GM12878 (cell line): Measurements from ENCODE around the gene SLC6A7. TPM values are rescaled to one million over a fixed set of nuclear protein-coding genes. Genes with fewer than 3 reads are reported as not detected.

Experiments used
- ATAC-seq: fragments of 200-7000 bp; cut with Tn5 transposase; 3 replicates; pipeline ENCODE4 v1.9.1; 2020; ENCODE audit warnings: mild to moderate bottlenecking, moderate library complexity
- BruUV-seq: library from RNA; stranded (reverse); fragments of 400-500 nt; replicated peaks from 2 replicates; lab custom pipeline; 2021; lab: Mats Ljungman, UMichigan
- CTCF ChIA-PET: fragments of 300-600 bp; sonication (Branson Sonifier 250); formaldehyde crosslinking; extraction: SDS; loops from one replicate; lab custom pipeline; 2021; ENCODE audit warnings: inconsistent platforms; lab: Yijun Ruan, JAX
- POLR2A ChIA-PET: fragments of 350-600 bp; formaldehyde crosslinking; extraction: SDS; loops from one replicate; lab custom pipeline; 2021; ENCODE audit warnings: inconsistent platforms; lab: Charles Lee
- RAD21 ChIA-PET: fragments of 300-600 bp; sonication (Branson Sonifier 250); formaldehyde crosslinking; loops from one replicate; lab custom pipeline; 2023; ENCODE audit warnings: antibody characterized with exemption; ENCODE audit not compliant: unreplicated experiment; lab: Charles Lee
- SMC1A ChIA-PET: fragments of 300-600 bp; sonication (Branson Sonifier 250); formaldehyde crosslinking; loops from one replicate; lab custom pipeline; 2023; ENCODE audit not compliant: unreplicated experiment, uncharacterized antibody; lab: Charles Lee
- DNase-seq: peaks from one replicate; pipeline ENCODE4 v3.0.0-alpha.2; 2011; ENCODE audit warnings: low read depth, low spot score
- FAIRE-seq: peaks from 3 replicates; lab custom pipeline; 2011; peaks lifted over from hg19 to GRCh38; lab: Jason Lieb, UNC
- H2AFZ ChIP-seq: 2 replicates; pipeline ENCODE4 v1.6.0; 2011; ENCODE audit warnings: low read depth, low read length, control low read depth; ENCODE audit not compliant: control insufficient read depth
- H3K27ac ChIP-seq: 2 replicates; pipeline ENCODE4 v1.5.1; 2011; ENCODE audit warnings: control low read depth; ENCODE audit not compliant: control insufficient read depth, insufficient read depth
- H3K27me3 ChIP-seq, 2 experiments: replicated peaks in 1 of 2; 2 replicates each; pipeline versions ENCODE4 v1.6.0 to v1.6.1; 2011; ENCODE audit warnings: low read length in 1 of 2; ENCODE audit not compliant: control insufficient read depth in 2 of 2, insufficient read depth in 2 of 2
- H3K36me3 ChIP-seq, 2 experiments: 2 replicates each; pipeline ENCODE4 v1.5.1; 2011; ENCODE audit warnings: low read length in 1 of 2; ENCODE audit not compliant: control insufficient read depth in 2 of 2, insufficient read depth in 2 of 2
- H3K4me1 ChIP-seq: 2 replicates; pipeline ENCODE4 v1.6.1; 2011; ENCODE audit warnings: mild to moderate bottlenecking, low read length, moderate library complexity, mixed read lengths; ENCODE audit not compliant: control insufficient read depth, insufficient read depth
- H3K4me2 ChIP-seq: 2 replicates; pipeline ENCODE4 v1.6.0; 2011; ENCODE audit warnings: control low read depth; ENCODE audit not compliant: control insufficient read depth, insufficient read depth
- H3K4me3 ChIP-seq: fragments of 200-600 bp; sonication (generic); 2 replicates; pipeline ENCODE4 v1.5.1; 2016
- H3K79me2 ChIP-seq: 2 replicates; pipeline ENCODE4 v1.6.0; 2011; ENCODE audit warnings: low read length; ENCODE audit not compliant: control insufficient read depth, insufficient read depth
- H3K9ac ChIP-seq: 2 replicates; pipeline ENCODE4 v1.8.0; 2011; ENCODE audit warnings: low read length, control low read depth, mixed read lengths; ENCODE audit not compliant: control insufficient read depth, insufficient read depth
- H3K9me3 ChIP-seq: replicated peaks from 3 replicates; pipeline ENCODE4 v1.5.1; 2011; ENCODE audit warnings: mild to moderate bottlenecking, low read length; ENCODE audit not compliant: control insufficient read depth, insufficient read depth
- H4K20me1 ChIP-seq: 2 replicates; pipeline ENCODE4 v1.6.0; 2011; ENCODE audit not compliant: control insufficient read depth, insufficient read depth
- ATF2 ChIP-seq: IDR thresholded peaks from 2 replicates; pipeline ENCODE4 v1.6.1; 2012; ENCODE audit warnings: low read length, inconsistent platforms
- GABPA ChIP-seq: IDR thresholded peaks from 2 replicates; pipeline ENCODE4 v1.6.1; 2014; ENCODE audit warnings: antibody characterized with exemption, low read depth, mild to moderate bottlenecking, inconsistent platforms
- IRF4 ChIP-seq: IDR thresholded peaks from 2 replicates; pipeline ENCODE4 v1.6.1; 2011; ENCODE audit warnings: low read depth, low read length
- IRF5 ChIP-seq: fragments of 450-650 bp; IDR thresholded peaks from 2 replicates; pipeline ENCODE4 v1.6.1; 2017; ENCODE audit warnings: borderline replicate concordance
- NKRF ChIP-seq: fragments of 450-650 bp; conservative IDR thresholded peaks from 2 replicates; pipeline ENCODE4 v1.6.1; 2017; ENCODE audit warnings: mild to moderate bottlenecking, moderate library complexity
- NR2C2 ChIP-seq: IDR thresholded peaks from 2 replicates; pipeline ENCODE4 v1.6.1; 2011; ENCODE audit warnings: borderline replicate concordance, low read depth; ENCODE audit not compliant: control insufficient read depth, insufficient read length
- RUNX3 ChIP-seq: IDR thresholded peaks from 2 replicates; pipeline ENCODE4 v1.6.1; 2012; ENCODE audit warnings: low read length, inconsistent platforms
- SIN3A ChIP-seq: IDR thresholded peaks from 2 replicates; pipeline ENCODE4 v1.6.1; 2012; ENCODE audit warnings: low read depth, low read length, improper control_type of control experiment
- SMC3 ChIP-seq: IDR thresholded peaks from 2 replicates; pipeline ENCODE4 v1.6.1; 2011; ENCODE audit warnings: low read length, improper control_type of control experiment, borderline replicate concordance
- TBL1XR1 ChIP-seq: IDR thresholded peaks from 2 replicates; pipeline ENCODE4 v1.6.1; 2012; ENCODE audit warnings: low read depth, low read length, improper control_type of control experiment
- WGBS: methylation state at CpG from one replicate; pipeline ENCODE4 v1.1.6; 2016; ENCODE audit warnings: low lambda C conversion rate; ENCODE audit not compliant: insufficient replicate concordance, insufficient coverage; ENCODE audit errors: missing lambda C conversion rate; 5-methylcytosine and 5-hydroxymethylcytosine counted together
- in situ Hi-C: fragments of 300-500 bp; cut with MboI; formaldehyde crosslinking; loops from 9 replicates; pipeline ENCODE4 v1.14.3; 2018; ENCODE audit warnings: mixed read lengths
- intact Hi-C: fragments of 100-400 bp; cut with micrococcal nuclease; formaldehyde crosslinking; loops from one replicate; pipeline ENCODE4 v1.14.2; 2022; ENCODE audit not compliant: unreplicated experiment
- polyA plus RNA-seq, 11 experiments: library from polyadenylated mRNA; depleted of rRNA in 4 of 11; unstranded in 6 of 11; stranded (reverse) in 5 of 11; fragments of >200 nt; fragmentation: Nextera tagmentation in 4 of 11; fragmentation: Illumina TruSeq in 1 of 11; extraction: Ambion mirVana in 4 of 11; extraction: Trizol in 1 of 11; gene quantifications; 1 replicate in 1 of 11; 2 replicates in 10 of 11; pipeline versions ENCODE4 v1.2.1 to v1.2.3, GENCODE V29; 2011 to 2016; ENCODE audit warnings: inconsistent platforms in 2 of 11, missing spikeins in 2 of 11, low read depth in 1 of 11
- total RNA-seq, 4 experiments: library from RNA; depleted of rRNA in 3 of 4; stranded (reverse); fragments of >200 nt in 3 of 4; fragmentation: Illumina TruSeq in 1 of 4; extraction: Trizol in 1 of 4; gene quantifications; 2 replicates each; pipeline versions ENCODE4 v1.2.1 to v1.2.3, GENCODE V29; 2013 to 2021

Gene SLC6A7
- total and polyA plus RNA-seq, 10 of the 15 experiments (the other 5 are each of a cell fraction or from before 2014, with no cell fraction given): 0.01 to 0.15 (median 0.06) TPM; not detected in 7

- no peaks in the 10 kb centered on the region for H3K4me1 ChIP-seq
- H3K4me3 ChIP-seq: no peak overlapping the region
- WGBS: 71% methylated on average over 11 of the region's 14 CpGs
- ATAC-seq (no peak), FAIRE-seq (no peak), DNase-seq (no peak)
- H3K79me2 ChIP-seq: no peaks in the 10 kb centered on the region
- no peaks in the 10 kb centered on the region for H3K36me3 ChIP-seq
- POLR2A ChIA-PET: no interaction called here
- SMC1A ChIA-PET: interaction anchor here (1.1 kb wide), 1 partner anchor 51 kb away, joined by 3 read pairs; no protein-coding TSS in a partner anchor
- no TSS peak for BruUV-seq
- no peak overlapping the region for H2AFZ ChIP-seq
- in situ Hi-C loops: no loop called here
- no peak overlapping the region for H3K4me2 ChIP-seq
- H3K9ac ChIP-seq: no peak overlapping the region
- no peaks in the 10 kb centered on the region; a peak in 2 of 4 replicates for H3K27me3 ChIP-seq
- CTCF ChIA-PET: interaction anchor here (0.6 to 1.1 kb wide), 3 partner anchors 12 to 182 kb away, joined by 3 read pairs; partner anchors contain the start of gene PDGFRB
- intact Hi-C loops: no loop called here
- no peak overlapping the region for H3K27ac ChIP-seq
- no peaks in the 10 kb centered on the region for H4K20me1 ChIP-seq
- RAD21 ChIA-PET: no interaction called here
- H3K9me3 ChIP-seq: no peaks in the 10 kb centered on the region
- no peak for TF ChIP-seq RUNX3
- TF ChIP-seq, all 136 proteins: peak for 0
Observed at GRCh38 chr5:150167908-150168307, 22.0 kb upstream of the SLC6A7 start.

GRCh38 chr5:150168864-150169263, 21.0 kb upstream of the SLC6A7 start:
- ATAC-seq (no peak), DNase-seq (no peak), FAIRE-seq (no peak)
- ChIA-PET POLR2A (no interaction called here), CTCF (interaction anchor here (0.8 to 2.0 kb wide), 3 partner anchors 13 to 181 kb away, joined by 3 to 6 read pairs (median 3); partner anchors contain the start of gene PDGFRB), RAD21 (no interaction called here), SMC1A (interaction anchor here (0.6 to 1.1 kb wide), 2 partner anchors 50 to 84 kb away, joined by 3 read pairs; no protein-coding TSS in a partner anchor)
- H2AFZ ChIP-seq: no peak overlapping the region
- no peak overlapping the region for H3K9ac ChIP-seq
- in situ Hi-C loops: no loop called here
- no peaks in the 10 kb centered on the region for H4K20me1 ChIP-seq
- no peaks in the 10 kb centered on the region for H3K4me1 ChIP-seq
- 0% methylated on average over 3 of the region's 3 CpGs for WGBS
- H3K27ac ChIP-seq: no peak overlapping the region
- BruUV-seq: no TSS peak
- H3K27me3 ChIP-seq: no peaks in the 10 kb centered on the region; a peak in 2 of 4 replicates
- no peaks in the 10 kb centered on the region for H3K79me2 ChIP-seq
- intact Hi-C loops: no loop called here
- no peak overlapping the region for H3K4me3 ChIP-seq
- H3K9me3 ChIP-seq: no peaks in the 10 kb centered on the region
- no peaks in the 10 kb centered on the region for H3K36me3 ChIP-seq
- no peak overlapping the region for H3K4me2 ChIP-seq
- no peak for TF ChIP-seq RUNX3
- no peak for TF ChIP-seq SIN3A
- TF ChIP-seq NR2C2: no peak
- no peak for TF ChIP-seq IRF4
- TF ChIP-seq GABPA: no peak
- TF ChIP-seq NKRF: no peak
- TF ChIP-seq IRF5: no peak
- no peak for TF ChIP-seq ATF2
- TF ChIP-seq SMC3: no peak
- TF ChIP-seq TBL1XR1: no peak
